ENCODE data around the gene FGD3.

FGD3 gene

GRCh38 chr9:93028448-93029006, 81.2 kb downstream of the FGD3 start:
- no peaks in the 10 kb centered on the region for H3K27me3 ChIP-seq (replicated peaks; ENCODE audit: insufficient read depth, low read length)
- H3K9ac ChIP-seq (ENCODE audit: low read length) = no peak overlapping the region
- H3K79me2 ChIP-seq (ENCODE audit: low read length) = no peaks in the 10 kb centered on the region
- H3K4me2 ChIP-seq (ENCODE audit: low read depth, low read length) = no peak overlapping the region
- no peaks in the 10 kb centered on the region for H3K36me3 ChIP-seq (replicated peaks; ENCODE audit: insufficient read depth, low read length)
- no peak for DNase-seq
- no peaks in the 10 kb centered on the region for H4K20me1 ChIP-seq (ENCODE audit: insufficient read depth, low read length)
- H3K9me2 ChIP-seq (replicated peaks; ENCODE audit: insufficient read depth, low read length) = no peaks in the 10 kb centered on the region
- H3K4me1 ChIP-seq (ENCODE audit: low read length) = no peaks in the 10 kb centered on the region
- H3K4me3 ChIP-seq (ENCODE audit: low read length) = no peak overlapping the region
- H3K27ac ChIP-seq (ENCODE audit: low read length) = no peak overlapping the region
- no peaks in the 10 kb centered on the region for H3K9me3 ChIP-seq (replicated peaks; ENCODE audit: insufficient read depth, low read length)
- no peak for TF ChIP-seq EZH2phosphoT487 (IDR thresholded peaks at IDR 0.05; ENCODE audit: low read length)
- no peak for TF ChIP-seq EZH2 (optimal IDR thresholded peaks at IDR 0.05; ENCODE audit: low read depth, low read length)
- TF ChIP-seq, protein P1, sequence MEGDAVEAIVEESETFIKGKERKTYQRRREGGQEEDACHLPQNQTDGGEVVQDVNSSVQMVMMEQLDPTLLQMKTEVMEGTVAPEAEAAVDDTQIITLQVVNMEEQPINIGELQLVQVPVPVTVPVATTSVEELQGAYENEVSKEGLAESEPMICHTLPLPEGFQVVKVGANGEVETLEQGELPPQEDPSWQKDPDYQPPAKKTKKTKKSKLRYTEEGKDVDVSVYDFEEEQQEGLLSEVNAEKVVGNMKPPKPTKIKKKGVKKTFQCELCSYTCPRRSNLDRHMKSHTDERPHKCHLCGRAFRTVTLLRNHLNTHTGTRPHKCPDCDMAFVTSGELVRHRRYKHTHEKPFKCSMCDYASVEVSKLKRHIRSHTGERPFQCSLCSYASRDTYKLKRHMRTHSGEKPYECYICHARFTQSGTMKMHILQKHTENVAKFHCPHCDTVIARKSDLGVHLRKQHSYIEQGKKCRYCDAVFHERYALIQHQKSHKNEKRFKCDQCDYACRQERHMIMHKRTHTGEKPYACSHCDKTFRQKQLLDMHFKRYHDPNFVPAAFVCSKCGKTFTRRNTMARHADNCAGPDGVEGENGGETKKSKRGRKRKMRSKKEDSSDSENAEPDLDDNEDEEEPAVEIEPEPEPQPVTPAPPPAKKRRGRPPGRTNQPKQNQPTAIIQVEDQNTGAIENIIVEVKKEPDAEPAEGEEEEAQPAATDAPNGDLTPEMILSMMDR (IDR thresholded peaks at IDR 0.05; ENCODE audit: low read length) = no peak
- no peaks in the 10 kb centered on the region for H3F3A ChIP-seq (ENCODE audit: insufficient read depth, low read length)
- no peak overlapping the region for H2AFZ ChIP-seq (ENCODE audit: low read length)

- no peak overlapping the region for H3K9ac ChIP-seq (ENCODE audit: low read length)
- no peaks in the 10 kb centered on the region for H3F3A ChIP-seq (ENCODE audit: insufficient read depth, low read length)
- H3K4me3 ChIP-seq (ENCODE audit: low read length) = no peak overlapping the region
- no peaks in the 10 kb centered on the region for H3K4me1 ChIP-seq (ENCODE audit: low read length)
- H3K9me2 ChIP-seq (replicated peaks; ENCODE audit: insufficient read depth, low read length) = no peaks in the 10 kb centered on the region
- H2AFZ ChIP-seq (ENCODE audit: low read length) = no peak overlapping the region
- no peaks in the 10 kb centered on the region for H4K20me1 ChIP-seq (ENCODE audit: insufficient read depth, low read length)
- TF ChIP-seq EZH2 (optimal IDR thresholded peaks at IDR 0.05; ENCODE audit: low read depth, low read length) = no peak
- H3K4me2 ChIP-seq (ENCODE audit: low read depth, low read length) = no peak overlapping the region
- no peaks in the 10 kb centered on the region for H3K9me3 ChIP-seq (replicated peaks; ENCODE audit: insufficient read depth, low read length)
- no peaks in the 10 kb centered on the region for H3K36me3 ChIP-seq (replicated peaks; ENCODE audit: insufficient read depth, low read length)
- no peak for DNase-seq
- no peaks in the 10 kb centered on the region for H3K27me3 ChIP-seq (replicated peaks; ENCODE audit: insufficient read depth, low read length)
- no peaks in the 10 kb centered on the region for H3K79me2 ChIP-seq (ENCODE audit: low read length)
- no peak overlapping the region for H3K27ac ChIP-seq (ENCODE audit: low read length)
Observed at GRCh38 chr9:93030642-93031628, 83.6 kb downstream of the FGD3 start.

GRCh38 chr9:93031629-93032430, 84.5 kb downstream of the FGD3 start:
- no peak overlapping the region for H3K9ac ChIP-seq (ENCODE audit: low read length)
- no peak for DNase-seq

More at GRCh38 chr9:93031629-93032430, 84.5 kb downstream of the FGD3 start:
- no peaks in the 10 kb centered on the region for H3F3A ChIP-seq (ENCODE audit: insufficient read depth, low read length)
- H3K36me3 ChIP-seq (replicated peaks; ENCODE audit: insufficient read depth, low read length) = no peaks in the 10 kb centered on the region
- H3K9me2 ChIP-seq (replicated peaks; ENCODE audit: insufficient read depth, low read length) = no peaks in the 10 kb centered on the region
- no peak for TF ChIP-seq EZH2 (optimal IDR thresholded peaks at IDR 0.05; ENCODE audit: low read depth, low read length)
- TF ChIP-seq, protein P1 (IDR thresholded peaks at IDR 0.05; ENCODE audit: low read length) = no peak
- TF ChIP-seq EZH2phosphoT487 (IDR thresholded peaks at IDR 0.05; ENCODE audit: low read length) = no peak
- H4K20me1 ChIP-seq (ENCODE audit: insufficient read depth, low read length) = no peaks in the 10 kb centered on the region
- H2AFZ ChIP-seq (ENCODE audit: low read length) = no peak overlapping the region
- no peak overlapping the region for H3K4me2 ChIP-seq (ENCODE audit: low read depth, low read length)
- H3K27ac ChIP-seq (ENCODE audit: low read length) = no peak overlapping the region
- no peak overlapping the region for H3K4me3 ChIP-seq (ENCODE audit: low read length)
- no peaks in the 10 kb centered on the region for H3K79me2 ChIP-seq (ENCODE audit: low read length)
- no peaks in the 10 kb centered on the region for H3K4me1 ChIP-seq (ENCODE audit: low read length)
- H3K27me3 ChIP-seq (replicated peaks; ENCODE audit: insufficient read depth, low read length) = no peaks in the 10 kb centered on the region
- no peaks in the 10 kb centered on the region for H3K9me3 ChIP-seq (replicated peaks; ENCODE audit: insufficient read depth, low read length)
